Measurements from ENCODE around the gene HSBP1. TPM values are rescaled to one million over a fixed set of nuclear protein-coding genes. Genes with fewer than 3 reads are reported as not detected.

Gene HSBP1
- total RNA-seq, 1 experiment from 2014 or later: 163 TPM

GRCh38 chr16:83854420-83854819, 46.6 kb downstream of the HSBP1 start:
- no TSS peak for BruUV-seq (replicated peaks)
- TF ChIP-seq EZH2 (IDR thresholded peaks at IDR 0.05; ENCODE audit: borderline replicate concordance, low read depth, low read length, poor library complexity, severe bottlenecking): no peak
- TF ChIP-seq, protein P1, sequence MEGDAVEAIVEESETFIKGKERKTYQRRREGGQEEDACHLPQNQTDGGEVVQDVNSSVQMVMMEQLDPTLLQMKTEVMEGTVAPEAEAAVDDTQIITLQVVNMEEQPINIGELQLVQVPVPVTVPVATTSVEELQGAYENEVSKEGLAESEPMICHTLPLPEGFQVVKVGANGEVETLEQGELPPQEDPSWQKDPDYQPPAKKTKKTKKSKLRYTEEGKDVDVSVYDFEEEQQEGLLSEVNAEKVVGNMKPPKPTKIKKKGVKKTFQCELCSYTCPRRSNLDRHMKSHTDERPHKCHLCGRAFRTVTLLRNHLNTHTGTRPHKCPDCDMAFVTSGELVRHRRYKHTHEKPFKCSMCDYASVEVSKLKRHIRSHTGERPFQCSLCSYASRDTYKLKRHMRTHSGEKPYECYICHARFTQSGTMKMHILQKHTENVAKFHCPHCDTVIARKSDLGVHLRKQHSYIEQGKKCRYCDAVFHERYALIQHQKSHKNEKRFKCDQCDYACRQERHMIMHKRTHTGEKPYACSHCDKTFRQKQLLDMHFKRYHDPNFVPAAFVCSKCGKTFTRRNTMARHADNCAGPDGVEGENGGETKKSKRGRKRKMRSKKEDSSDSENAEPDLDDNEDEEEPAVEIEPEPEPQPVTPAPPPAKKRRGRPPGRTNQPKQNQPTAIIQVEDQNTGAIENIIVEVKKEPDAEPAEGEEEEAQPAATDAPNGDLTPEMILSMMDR (conservative IDR thresholded peaks at IDR 0.05; ENCODE audit: low read depth, low read length): no peak
- POLR2A ChIA-PET (ENCODE audit: low non-redundant PET): no interaction called here

DNA sequence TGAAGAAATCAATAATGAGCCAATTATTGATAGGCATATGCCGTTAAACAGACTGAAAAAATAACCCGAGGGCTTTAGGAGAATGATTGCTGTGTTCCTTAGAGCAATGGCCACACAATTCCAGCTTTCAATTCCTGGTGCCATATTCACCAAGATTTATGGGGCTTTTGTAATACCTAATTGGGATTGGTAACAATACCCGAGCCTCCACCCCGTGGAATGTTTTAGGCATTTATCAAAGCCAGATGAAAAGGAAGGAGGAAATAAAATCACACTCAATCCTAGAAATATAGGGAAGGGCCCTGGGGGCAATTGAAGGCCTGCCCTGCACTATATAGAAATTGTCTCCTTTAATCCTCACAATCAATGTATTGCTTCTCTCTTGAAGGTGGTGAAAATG, 49.0 kb downstream of the HSBP1 start:
- POLR2A ChIA-PET (ENCODE audit: low non-redundant PET): no interaction called here
- TF ChIP-seq, protein P1 (conservative IDR thresholded peaks at IDR 0.05; ENCODE audit: low read depth, low read length): no peak
- TF ChIP-seq EZH2 (IDR thresholded peaks at IDR 0.05; ENCODE audit: borderline replicate concordance, low read depth, low read length, poor library complexity, severe bottlenecking): no peak
- no peak overlapping the region for H3K4me3 ChIP-seq (ENCODE audit: low read depth, low read length, poor library complexity, severe bottlenecking)
- DNase-seq (ENCODE audit: low spot score): no peak
- H3K36me3 ChIP-seq (ENCODE audit: insufficient read depth, low read length, poor library complexity, severe bottlenecking): no peaks in the 10 kb centered on the region
- BruUV-seq (replicated peaks): no TSS peak
- CTCF ChIA-PET: no interaction called here
- H3K9me3 ChIP-seq (ENCODE audit: low read depth, low read length, poor library complexity, severe bottlenecking): no peaks in the 10 kb centered on the region
- no peak overlapping the region for H3K27ac ChIP-seq (ENCODE audit: low read depth, low read length, poor library complexity, severe bottlenecking)
- H3K27me3 ChIP-seq (replicated peaks; ENCODE audit: insufficient read depth, low read depth, low read length, poor library complexity): peaks cover 8% of the 10 kb centered on the region
- intact Hi-C loops (cut with micrococcal nuclease; ENCODE audit: unreplicated experiment): no loop called here
- no peaks in the 10 kb centered on the region for H3K4me1 ChIP-seq (ENCODE audit: insufficient read depth, low read length, poor library complexity, severe bottlenecking)

More at GRCh38 chr16:83854420-83854819, 46.6 kb downstream of the HSBP1 start:
- Histone ChIP-seq H3K4me3 (ENCODE audit: low read depth, low read length, poor library complexity, severe bottlenecking) (no peak overlapping the region), H3K27ac (ENCODE audit: low read depth, low read length, poor library complexity, severe bottlenecking) (no peak overlapping the region), H3K9me3 (ENCODE audit: low read depth, low read length, poor library complexity, severe bottlenecking) (no peaks in the 10 kb centered on the region), H3K36me3 (ENCODE audit: insufficient read depth, low read length, poor library complexity, severe bottlenecking) (no peaks in the 10 kb centered on the region), H3K27me3 (replicated peaks; ENCODE audit: insufficient read depth, low read depth, low read length, poor library complexity) (peaks cover 8% of the 10 kb centered on the region), H3K4me1 (ENCODE audit: insufficient read depth, low read length, poor library complexity, severe bottlenecking) (no peaks in the 10 kb centered on the region)
- intact Hi-C loops (cut with micrococcal nuclease; ENCODE audit: unreplicated experiment): no loop called here
- CTCF ChIA-PET: no interaction called here
- no peak for DNase-seq (ENCODE audit: low spot score)

- Histone ChIP-seq H3K4me1 (ENCODE audit: insufficient read depth, low read length, poor library complexity, severe bottlenecking) (no peaks in the 10 kb centered on the region), H3K27me3 (replicated peaks; ENCODE audit: insufficient read depth, low read depth, low read length, poor library complexity) (peaks cover 8% of the 10 kb centered on the region), H3K36me3 (ENCODE audit: insufficient read depth, low read length, poor library complexity, severe bottlenecking) (no peaks in the 10 kb centered on the region), H3K27ac (ENCODE audit: low read depth, low read length, poor library complexity, severe bottlenecking) (no peak overlapping the region), H3K4me3 (ENCODE audit: low read depth, low read length, poor library complexity, severe bottlenecking) (no peak overlapping the region), H3K9me3 (ENCODE audit: low read depth, low read length, poor library complexity, severe bottlenecking) (no peaks in the 10 kb centered on the region)
- DNase-seq (ENCODE audit: low spot score): no peak
- intact Hi-C loops (cut with micrococcal nuclease; ENCODE audit: unreplicated experiment): no loop called here
- TF ChIP-seq, protein P1 (conservative IDR thresholded peaks at IDR 0.05; ENCODE audit: low read depth, low read length): no peak
- no peak for TF ChIP-seq EZH2 (IDR thresholded peaks at IDR 0.05; ENCODE audit: borderline replicate concordance, low read depth, low read length, poor library complexity, severe bottlenecking)
- CTCF ChIA-PET: no interaction called here
- POLR2A ChIA-PET (ENCODE audit: low non-redundant PET): no interaction called here
- no TSS peak for BruUV-seq (replicated peaks)
These were observed 51.5 kb downstream of the HSBP1 start for GRCh38 chr16:83859265-83859664.
